Inflammatory macrophage treated with lipopolysaccharide for 4 hours (primary cell): ENCODE measurements around the gene CXXC5.
"Not testable (repeated sequence)": the region's sequence is repeated elsewhere in the genome, so short reads cannot be mapped to it uniquely, and the experiment has no call there.

ENCODE experiments used
- DNase-seq: peaks from one replicate; pipeline ENCODE4 v3.0.0-alpha.2; 2020

The CXXC5 gene

GRCh38 chr5:139696894-139697658, 48.9 kb downstream of the CXXC5 start:
- peak; percentile 50 for DNase-seq

- no peak for DNase-seq
These were observed 50.5 kb downstream of the CXXC5 start for GRCh38 chr5:139698490-139699146.

- DNase-seq = no peak
These were observed 51.2 kb downstream of the CXXC5 start for GRCh38 chr5:139699351-139699750.

GRCh38 chr5:139700711-139701055, 52.5 kb downstream of the CXXC5 start:
- no peak for DNase-seq

- DNase-seq = peak; percentile 16
These were observed 53.0 kb downstream of the CXXC5 start for GRCh38 chr5:139701056-139701741.

- DNase-seq = no peak
These were observed 54.4 kb downstream of the CXXC5 start for GRCh38 chr5:139702548-139702947.

GRCh38 chr5:139704748-139705147, 56.6 kb downstream of the CXXC5 start:
- no peak for DNase-seq

- no peak for DNase-seq
These were observed 57.0 kb downstream of the CXXC5 start for GRCh38 chr5:139705191-139705590.

GRCh38 chr5:139705655-139706587, 57.8 kb downstream of the CXXC5 start:
- no peak for DNase-seq

- DNase-seq = no peak
These were observed 59.4 kb downstream of the CXXC5 start for GRCh38 chr5:139707445-139708003.

- no peak for DNase-seq
These were observed 60.3 kb downstream of the CXXC5 start for GRCh38 chr5:139708434-139708861.

- DNase-seq = peak; percentile 90
These were observed 60.9 kb downstream of the CXXC5 start for GRCh38 chr5:139708877-139709581.

- DNase-seq = no peak
These were observed 61.6 kb downstream of the CXXC5 start for GRCh38 chr5:139709582-139710318.

- peak; percentile 36 for DNase-seq
These were observed 62.3 kb downstream of the CXXC5 start for GRCh38 chr5:139710319-139711066.

- peak; percentile 37 for DNase-seq
These were observed 63.1 kb downstream of the CXXC5 start for GRCh38 chr5:139711067-139711905.

- peak; percentile 33 for DNase-seq
These were observed 63.7 kb downstream of the CXXC5 start for GRCh38 chr5:139711906-139712224.

- no peak for DNase-seq
These were observed 64.3 kb downstream of the CXXC5 start for GRCh38 chr5:139712412-139712811.

GRCh38 chr5:139713898-139714297, 65.7 kb downstream of the CXXC5 start:
- DNase-seq = not testable (repeated sequence)

- no peak for DNase-seq
These were observed 69.1 kb downstream of the CXXC5 start for GRCh38 chr5:139717221-139717620.
